OCI-LY7 (cell line): Measurements from ENCODE around the gene CCNL1.

ENCODE experiments used
- CTCF ChIP-seq: fragments of 200-600 bp; sonication (generic); conservative IDR thresholded peaks from 2 replicates; pipeline ENCODE4 v1.5.1; 2014; ENCODE audit warnings: mild to moderate bottlenecking, antibody characterized with exemption, low read length, moderate library complexity, mixed read lengths
- EZH2phosphoT487 ChIP-seq: fragments of 200-600 bp; sonication (generic); IDR thresholded peaks from 2 replicates; pipeline ENCODE4 v1.6.1; 2018; ENCODE audit warnings: low read depth, borderline replicate concordance, mild to moderate bottlenecking, mixed run types, antibody characterized with exemption, low read length, moderate library complexity, mixed read lengths

- TF ChIP-seq CTCF: no peak
- no peak for TF ChIP-seq EZH2phosphoT487
Observed at GRCh38 chr3:157157836-157158235, 2.1 kb downstream of the CCNL1 start.
